Breast epithelium (tissue), 3 donors: ENCODE measurements around the gene CUL5.

Source experiments
- POLR2A ChIP-seq: fragments of 450-650 bp; IDR thresholded peaks from one replicate; pipeline ENCODE4 v1.6.1; 2016; ENCODE audit warnings: antibody characterized with exemption, mild to moderate bottlenecking, moderate library complexity
- TF ChIP-seq, protein P1 (sequence below), 3 donors: fragments of 450-650 bp; IDR thresholded peaks; one replicate each; pipeline ENCODE4 v1.5.1; 2016 to 2017; ENCODE audit warnings: antibody characterized with exemption in 3 of 3, mild to moderate bottlenecking in 3 of 3, moderate library complexity in 3 of 3

GRCh38 chr11:108002476-108002875 lies 6.2 kb upstream of the CUL5 start:
- TF ChIP-seq, protein P1, sequence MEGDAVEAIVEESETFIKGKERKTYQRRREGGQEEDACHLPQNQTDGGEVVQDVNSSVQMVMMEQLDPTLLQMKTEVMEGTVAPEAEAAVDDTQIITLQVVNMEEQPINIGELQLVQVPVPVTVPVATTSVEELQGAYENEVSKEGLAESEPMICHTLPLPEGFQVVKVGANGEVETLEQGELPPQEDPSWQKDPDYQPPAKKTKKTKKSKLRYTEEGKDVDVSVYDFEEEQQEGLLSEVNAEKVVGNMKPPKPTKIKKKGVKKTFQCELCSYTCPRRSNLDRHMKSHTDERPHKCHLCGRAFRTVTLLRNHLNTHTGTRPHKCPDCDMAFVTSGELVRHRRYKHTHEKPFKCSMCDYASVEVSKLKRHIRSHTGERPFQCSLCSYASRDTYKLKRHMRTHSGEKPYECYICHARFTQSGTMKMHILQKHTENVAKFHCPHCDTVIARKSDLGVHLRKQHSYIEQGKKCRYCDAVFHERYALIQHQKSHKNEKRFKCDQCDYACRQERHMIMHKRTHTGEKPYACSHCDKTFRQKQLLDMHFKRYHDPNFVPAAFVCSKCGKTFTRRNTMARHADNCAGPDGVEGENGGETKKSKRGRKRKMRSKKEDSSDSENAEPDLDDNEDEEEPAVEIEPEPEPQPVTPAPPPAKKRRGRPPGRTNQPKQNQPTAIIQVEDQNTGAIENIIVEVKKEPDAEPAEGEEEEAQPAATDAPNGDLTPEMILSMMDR (IDR thresholded peaks at IDR 0.05): no peak
- TF ChIP-seq POLR2A: no peak
